K562 (cell line): ENCODE results near the gene DBNDD2. TPM values are rescaled to one million over a fixed set of nuclear protein-coding genes. Genes with fewer than 3 reads are reported as not detected.

Experiments
- CHD2 ChIP-seq: IDR thresholded peaks from 2 replicates; pipeline ENCODE4 v1.6.1; 2011; ENCODE audit warnings: low read depth, low read length
- HSF4 ChIP-seq: fragments of 250-450 bp; sonication (Bioruptor Pico); IDR thresholded peaks from 2 replicates; pipeline ENCODE4 v2.1.2; 2022; ENCODE audit warnings: mild to moderate bottlenecking, moderate library complexity, borderline replicate concordance
- IRF2 ChIP-seq: sonication (generic); formaldehyde crosslinking; IDR thresholded peaks from 2 replicates; pipeline ENCODE4 v1.8.1; 2022; ENCODE audit warnings: mild to moderate bottlenecking, missing genetic modification reagents
- L3MBTL2 ChIP-seq: fragments of 450-650 bp; IDR thresholded peaks from 2 replicates; pipeline ENCODE4 v1.6.1; 2016; ENCODE audit warnings: mild to moderate bottlenecking, moderate library complexity
- MGA ChIP-seq: fragments of 450-650 bp; IDR thresholded peaks from 2 replicates; pipeline ENCODE4 v1.6.1; 2016; ENCODE audit warnings: mild to moderate bottlenecking, moderate library complexity
- NFATC3 ChIP-seq: fragments of 450-650 bp; IDR thresholded peaks from 2 replicates; pipeline ENCODE4 v1.6.1; 2017; ENCODE audit warnings: mild to moderate bottlenecking
- OTX1 ChIP-seq: fragments of 450-650 bp; formaldehyde crosslinking; IDR thresholded peaks from 2 replicates; pipeline ENCODE4 v1.4.0; 2022; ENCODE audit warnings: mild to moderate bottlenecking
- POLR2A ChIP-seq: fragments of 450-650 bp; conservative IDR thresholded peaks from 2 replicates; pipeline ENCODE4 v1.6.1; 2016
- RB1 ChIP-seq: fragments of 450-650 bp; IDR thresholded peaks from 2 replicates; pipeline ENCODE4 v1.6.1; 2017; ENCODE audit warnings: low read depth, mild to moderate bottlenecking
- RCOR1 ChIP-seq, 2 experiments: IDR thresholded peaks; 2 replicates each; pipeline ENCODE4 v1.6.1; 2012; ENCODE audit warnings: low read depth in 2 of 2, low read length in 2 of 2, borderline replicate concordance in 1 of 2, improper control_type of control experiment in 1 of 2
- RFX1 ChIP-seq: fragments of 450-650 bp; IDR thresholded peaks from 2 replicates; pipeline ENCODE4 v1.6.1; 2016; ENCODE audit warnings: mild to moderate bottlenecking, moderate library complexity
- SUPT5H ChIP-seq: fragments of 450-650 bp; IDR thresholded peaks from 2 replicates; pipeline ENCODE4 v1.6.1; 2016
- XRCC5 ChIP-seq: fragments of 200-400 bp; formaldehyde crosslinking; IDR thresholded peaks from 2 replicates; pipeline ENCODE4 v1.6.1; 2017; ENCODE audit warnings: low read depth, mild to moderate bottlenecking, low read length
- ZKSCAN8 ChIP-seq: fragments of 200-800 bp; sonication (Bioruptor generic); IDR thresholded peaks from 2 replicates; pipeline ENCODE4 v1.6.1; 2016; ENCODE audit warnings: missing genetic modification characterization, missing compliant biosample characterization
- ZNF12 ChIP-seq: sonication (generic); formaldehyde crosslinking; IDR thresholded peaks from 2 replicates; pipeline ENCODE4 v1.4.0; 2020; ENCODE audit warnings: mild to moderate bottlenecking, missing genetic modification reagents
- ZNF197 ChIP-seq: fragments of 200-800 bp; sonication (Bioruptor generic); IDR thresholded peaks from 2 replicates; pipeline ENCODE4 v1.6.1; 2016; ENCODE audit warnings: low read depth, missing genetic modification characterization, missing compliant biosample characterization
- ZSCAN32 ChIP-seq: fragments of 450-650 bp; formaldehyde crosslinking; IDR thresholded peaks from 2 replicates; pipeline ENCODE4 v1.4.0; 2020; ENCODE audit warnings: mild to moderate bottlenecking, moderate library complexity
- polyA plus RNA-seq, 8 experiments: library from polyadenylated mRNA; depleted of rRNA in 4 of 8; stranded (reverse) in 5 of 8; unstranded in 3 of 8; fragments of >200 nt; fragmentation: Nextera tagmentation in 2 of 8; fragmentation: Illumina TruSeq in 1 of 8; extraction: Ambion mirVana in 2 of 8; extraction: Trizol in 1 of 8; gene quantifications; 2 replicates each; pipeline versions ENCODE4 v1.2.1 to v1.2.3, GENCODE V29; 2011 to 2014; ENCODE audit warnings: inconsistent platforms in 1 of 8, missing spikeins in 1 of 8
- total RNA-seq, 7 experiments: library from RNA; depleted of rRNA in 6 of 7; stranded (reverse); fragments of >200 nt in 6 of 7; fragmentation: Illumina TruSeq in 2 of 7; extraction: Trizol in 2 of 7; gene quantifications; 2 replicates each; pipeline versions ENCODE4 v1.2.1 to v1.2.3, GENCODE V29; 2011 to 2021; ENCODE audit warnings: low replicate concordance in 1 of 7

The DBNDD2 gene
- total and polyA plus RNA-seq, 9 of the 15 experiments (the other 6 are each of a cell fraction or from before 2014, with no cell fraction given) = 12.8 to 64.0 (median 35.8) TPM

- TF ChIP-seq OTX1 (CRISPR knock-in tag) (peak; percentile 82), ZKSCAN8 (CRISPR knock-in tag) (no peak), ZSCAN32 (CRISPR knock-in tag) (no peak), ZNF12 (CRISPR knock-in tag) (no peak), POLR2A (peak; percentile 64), MGA (peak; percentile 77), HSF4 (CRISPR knock-in tag) (no peak), SUPT5H (0 out of 2 replicates have a peak, but pooled peaks have one; percentile 39), RCOR1 (IDR thresholded peaks at IDR 0.05; ENCODE audit: borderline replicate concordance in 1 of 2, low read depth in 2 of 2, low read length in 2 of 2) (peak in 1 of 2 experiments; percentile 47; a peak in 1 of 4 replicates), CHD2 (0 out of 2 replicates have a peak, but pooled peaks have one; percentile 25), NFATC3 (no peak), RFX1 (no peak), XRCC5 (peak; percentile 92), RB1 (peak; percentile 82), L3MBTL2 (peak; percentile 81; the same call in 1 of the 2 replicates), ZNF197 (CRISPR knock-in tag) (peak; percentile 26; the same call in 1 of the 2 replicates), IRF2 (no peak)
Measured at GRCh38 chr20:45373353-45374100, 34.6 kb upstream of the DBNDD2 start (continued).
